GM19397 (cell line): ENCODE data around the gene SCUBE2.
"Not testable (repeated sequence)": the region's sequence is repeated elsewhere in the genome, so short reads cannot be mapped to it uniquely, and the experiment has no call there.

Experiments used
- ATAC-seq: cut with Tn5 transposase; IDR thresholded peaks from one replicate; pipeline ENCODE4 v1.9.1; 2021; ENCODE audit warnings: mild to moderate bottlenecking, moderate library complexity; ENCODE audit not compliant: unreplicated experiment

Gene SCUBE2

DNA sequence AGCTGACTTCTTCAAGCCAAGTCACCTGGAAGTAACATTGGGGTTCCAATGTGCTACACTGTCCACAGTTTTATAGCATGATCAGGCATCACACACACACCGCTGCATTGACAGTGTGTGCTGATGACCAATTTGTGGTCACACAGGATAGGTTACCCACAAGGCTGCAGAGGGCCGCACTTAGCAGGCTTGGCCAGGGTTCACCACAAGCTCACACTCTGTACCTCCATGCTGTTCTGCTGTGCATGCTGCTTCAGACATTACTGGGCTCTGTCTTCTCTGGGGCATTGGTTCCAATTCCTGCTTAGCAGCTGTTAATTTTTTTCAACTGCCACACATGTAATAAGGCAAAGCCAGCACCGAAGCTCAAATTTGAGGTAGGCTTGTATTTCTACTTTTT lies 76.6 kb downstream of the SCUBE2 start:
- no peak for ATAC-seq

DNA sequence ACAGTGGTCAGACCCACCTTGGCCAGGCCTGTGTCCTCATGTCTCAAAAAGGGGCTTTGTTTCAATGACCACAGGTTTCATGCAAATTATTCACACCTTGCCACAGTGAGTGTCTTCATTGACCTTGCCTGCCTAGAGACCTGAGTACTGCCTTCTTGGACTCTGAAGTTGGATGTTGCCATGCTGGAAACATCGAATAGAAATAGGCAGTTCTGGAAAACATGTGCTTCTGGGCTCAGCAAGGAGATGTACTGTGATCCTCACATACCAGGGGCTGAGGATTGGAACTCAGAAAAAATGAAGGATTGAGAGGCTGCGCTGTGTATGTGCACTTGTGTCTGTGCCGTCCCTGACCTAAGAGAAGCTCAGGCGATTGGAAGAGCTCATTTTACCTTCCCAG lies 78.0 kb downstream of the SCUBE2 start:
- no peak for ATAC-seq

DNA sequence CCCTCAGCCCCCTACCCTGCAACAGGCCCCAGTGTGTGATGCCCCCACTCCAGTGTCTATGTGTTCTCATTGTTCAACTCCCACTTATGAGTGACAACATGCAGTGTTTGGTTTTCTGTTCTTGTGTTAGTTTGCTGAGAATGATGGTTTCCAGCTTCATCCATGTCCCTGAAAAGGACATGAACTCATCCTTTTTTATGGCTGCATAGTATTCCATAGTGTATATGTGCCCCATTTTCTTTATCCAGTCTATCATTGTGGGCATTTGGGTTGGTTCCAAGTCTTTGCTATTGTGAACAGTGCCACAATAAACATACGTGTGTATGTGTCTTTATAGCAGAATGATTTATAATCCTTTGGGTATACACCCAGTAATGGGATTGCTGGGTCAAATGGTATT lies 81.9 kb downstream of the SCUBE2 start:
- ATAC-seq = not testable (repeated sequence)

DNA sequence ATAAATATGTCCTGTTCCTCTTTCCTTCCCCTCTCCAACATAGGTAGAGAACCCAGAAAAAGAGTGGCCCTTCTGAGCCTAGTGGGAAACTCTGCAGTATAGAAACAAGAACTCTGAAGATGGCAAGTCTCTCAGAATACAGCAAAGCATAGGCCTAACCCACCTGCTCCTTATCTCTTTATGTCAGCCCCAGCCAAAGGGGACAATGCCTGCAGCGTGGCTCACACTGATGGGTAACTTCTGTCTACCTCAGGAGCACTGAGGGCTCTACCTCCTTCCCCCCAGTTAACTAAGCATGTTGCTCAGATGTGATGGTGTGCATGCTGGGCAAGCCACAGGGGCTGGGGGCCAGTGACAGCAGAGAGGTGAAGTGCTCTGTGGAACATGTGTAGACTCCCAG lies 82.7 kb downstream of the SCUBE2 start:
- no peak for ATAC-seq

DNA sequence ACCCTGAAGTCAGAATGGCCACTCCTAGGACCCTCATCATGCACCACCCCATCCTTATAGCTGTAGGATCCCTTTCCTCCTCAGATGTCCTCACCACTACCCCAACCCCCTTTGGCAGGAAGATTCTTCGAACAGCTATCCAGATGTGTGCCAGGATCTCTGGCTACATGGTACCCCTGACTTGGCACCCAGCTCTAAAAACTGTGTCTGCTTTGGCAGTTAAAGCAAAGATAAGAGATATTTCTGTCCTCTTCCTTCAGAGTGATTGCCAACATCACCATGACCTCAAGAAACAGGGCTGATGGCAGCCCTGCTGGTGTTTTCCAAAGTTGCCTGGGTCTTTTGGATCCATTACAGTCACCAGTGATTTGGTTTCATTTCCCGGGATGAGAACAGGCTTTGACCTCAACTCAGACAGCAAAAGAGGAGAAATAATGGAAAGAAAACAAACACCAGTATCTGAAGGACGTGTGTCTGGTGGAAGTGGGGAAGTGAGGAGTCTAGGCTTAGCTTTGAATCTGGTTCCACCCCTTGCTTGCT lies 83.3 kb downstream of the SCUBE2 start:
- ATAC-seq = no peak

DNA sequence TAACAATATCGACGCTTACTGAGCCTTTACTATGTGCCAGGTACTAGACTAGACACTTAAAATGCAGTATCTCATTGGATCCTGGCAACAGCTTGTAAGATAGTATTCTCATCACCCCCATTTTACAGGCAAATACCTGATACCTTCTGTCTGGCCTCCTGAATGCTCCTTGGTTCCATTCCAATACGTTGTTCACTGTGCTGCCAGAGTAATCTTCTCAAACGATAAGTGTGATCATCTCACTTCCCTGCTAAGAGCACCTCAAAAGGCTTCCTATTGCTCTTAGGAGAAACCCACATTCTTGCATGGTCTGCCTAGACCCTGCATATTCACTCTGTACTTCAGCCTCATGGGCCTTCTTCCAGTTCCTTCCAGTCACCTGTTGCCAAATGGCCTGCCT lies 86.3 kb downstream of the SCUBE2 start:
- ATAC-seq = no peak

DNA sequence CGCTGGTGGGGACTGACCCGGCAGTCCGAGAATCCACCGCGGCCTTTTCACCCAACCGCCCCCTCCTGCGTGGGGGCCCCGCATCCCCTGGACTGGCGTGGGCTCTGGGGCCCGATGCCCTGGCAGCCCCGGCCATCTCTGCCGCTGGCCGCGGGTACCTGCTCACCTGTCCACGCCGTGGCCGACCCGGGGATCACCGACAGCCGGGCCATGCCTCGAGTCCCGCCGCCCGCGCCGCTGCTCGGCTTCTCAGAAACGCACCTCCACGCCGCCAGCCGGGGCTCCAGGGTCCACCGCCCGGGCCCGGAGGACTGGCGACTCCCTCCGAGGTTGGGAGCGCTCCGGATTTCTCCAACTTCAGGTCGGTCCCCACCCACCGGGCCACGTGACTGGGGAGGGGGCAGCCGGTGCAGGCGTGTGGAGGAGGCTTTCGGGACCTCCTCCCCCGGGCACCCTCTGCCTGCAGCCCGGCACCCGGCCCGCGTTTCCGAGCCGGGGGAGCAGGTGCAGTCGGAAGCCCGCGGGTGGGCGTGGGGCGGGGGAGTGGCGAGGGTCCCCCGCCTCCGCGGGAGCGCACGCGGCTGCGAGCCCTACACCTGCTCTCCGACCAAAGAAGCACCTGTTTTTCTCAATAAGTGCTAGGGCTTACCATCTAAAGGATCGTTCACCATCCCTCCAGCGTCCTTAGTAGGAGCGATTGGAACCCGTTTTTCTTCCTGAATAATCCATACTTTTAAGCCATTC lies 87.0 kb downstream of the SCUBE2 start:
- ATAC-seq = no peak

DNA sequence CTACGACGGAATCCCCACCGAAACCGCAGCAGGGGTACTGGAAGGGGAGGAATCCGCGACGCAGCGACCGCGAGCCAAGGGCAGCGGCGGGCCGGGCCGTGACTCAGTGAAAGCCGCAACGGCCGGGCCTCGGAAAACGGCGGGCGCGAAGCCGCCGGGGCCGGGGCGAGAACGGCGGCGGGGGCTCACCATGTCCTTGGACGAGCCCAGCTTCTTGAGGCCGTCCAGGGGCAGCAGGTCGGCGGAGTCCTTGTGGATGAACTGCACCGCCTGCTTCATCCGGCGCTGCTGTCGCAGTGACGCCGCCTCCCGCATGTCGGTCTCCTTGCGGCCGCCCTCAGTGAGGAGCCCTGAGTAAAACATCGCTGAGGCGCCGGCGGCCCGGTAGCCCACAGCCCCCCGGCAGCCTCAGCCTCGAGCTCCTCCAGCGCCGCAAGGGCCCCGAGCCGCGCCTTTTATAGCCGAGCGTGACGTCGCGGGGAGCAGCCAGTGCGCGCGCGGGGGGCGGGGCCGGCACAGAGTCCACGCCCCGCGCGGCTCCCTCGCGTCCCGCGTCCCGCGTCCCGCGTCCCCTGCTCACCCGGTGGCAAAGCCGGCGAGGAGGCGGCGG lies 87.7 kb downstream of the SCUBE2 start, which contains the start of gene NRIP3:
Gene NRIP3, minus strand, starts transcription at position 429 of the 610 bp plus-strand sequence. Its CDS starts 66 bp downstream, at position 363.
- ATAC-seq = no peak

DNA sequence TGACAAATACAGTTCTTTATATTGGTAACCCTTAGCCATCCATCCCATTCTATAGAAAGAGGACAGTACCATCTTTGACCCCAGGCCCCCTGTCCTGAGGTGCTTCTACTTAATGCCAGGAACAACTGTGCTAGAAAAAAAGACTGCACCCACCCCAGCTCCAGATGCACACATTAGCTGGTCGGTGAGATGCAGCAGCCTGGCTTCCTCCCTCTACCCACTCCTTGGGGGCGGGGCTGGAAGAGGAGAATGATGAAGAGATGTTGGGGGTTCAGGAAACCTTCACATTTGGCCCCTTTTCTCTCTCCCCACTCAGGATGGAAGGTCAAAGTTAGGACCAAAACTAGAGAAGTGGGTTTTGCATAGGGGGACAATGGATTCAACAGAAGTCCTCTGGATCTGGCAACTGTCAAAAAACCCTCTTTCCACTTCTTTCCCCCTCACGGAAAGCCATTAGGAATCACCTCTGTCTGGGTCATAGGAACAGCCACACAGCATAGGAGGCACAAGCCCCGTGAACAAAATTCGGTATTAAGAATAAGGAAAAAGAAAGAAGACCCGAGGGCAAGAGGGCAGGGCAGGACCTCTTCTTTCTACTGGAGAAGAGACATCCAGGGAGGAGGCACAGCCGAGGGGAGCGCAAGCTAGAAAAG lies 88.4 kb downstream of the SCUBE2 start:
- ATAC-seq = no peak

DNA sequence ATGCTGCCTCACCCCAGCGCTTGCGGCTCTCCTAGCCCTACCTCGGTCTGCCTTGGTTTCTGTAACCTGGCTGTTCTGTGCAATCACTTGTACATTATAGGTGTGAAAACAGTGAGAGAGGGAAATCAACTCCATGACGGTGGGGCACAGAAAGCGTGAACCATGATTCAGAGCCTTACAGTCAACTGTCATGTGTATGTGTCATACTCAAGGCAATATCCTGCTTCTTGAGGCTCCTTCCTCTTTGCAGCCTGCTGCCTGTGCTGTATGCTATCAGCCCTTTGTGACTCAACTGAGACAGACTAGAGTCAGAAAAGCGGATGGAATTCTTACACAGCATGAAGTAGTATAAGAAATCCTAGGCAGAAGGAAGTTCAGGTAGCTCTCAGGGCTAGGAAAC lies 89.7 kb downstream of the SCUBE2 start:
- ATAC-seq = no peak

DNA sequence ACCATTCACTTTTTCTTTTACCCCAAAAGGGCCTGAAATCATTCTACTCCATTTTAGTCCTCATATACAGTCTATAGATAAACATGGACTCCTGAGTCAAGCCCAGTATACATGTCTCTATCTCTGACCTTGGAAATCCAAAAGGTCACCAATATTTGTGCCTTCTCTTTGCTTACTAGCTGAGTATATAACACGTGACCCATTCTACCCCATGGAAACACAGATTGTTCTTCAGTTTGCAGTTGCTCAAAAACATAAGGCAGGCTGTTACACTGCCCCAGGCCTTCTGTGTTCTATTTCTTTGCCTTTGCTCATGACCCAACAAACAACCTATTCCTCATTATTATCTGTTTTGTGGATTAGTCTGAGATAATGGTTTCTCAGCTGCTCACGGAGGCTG lies 93.4 kb downstream of the SCUBE2 start:
- no peak for ATAC-seq

DNA sequence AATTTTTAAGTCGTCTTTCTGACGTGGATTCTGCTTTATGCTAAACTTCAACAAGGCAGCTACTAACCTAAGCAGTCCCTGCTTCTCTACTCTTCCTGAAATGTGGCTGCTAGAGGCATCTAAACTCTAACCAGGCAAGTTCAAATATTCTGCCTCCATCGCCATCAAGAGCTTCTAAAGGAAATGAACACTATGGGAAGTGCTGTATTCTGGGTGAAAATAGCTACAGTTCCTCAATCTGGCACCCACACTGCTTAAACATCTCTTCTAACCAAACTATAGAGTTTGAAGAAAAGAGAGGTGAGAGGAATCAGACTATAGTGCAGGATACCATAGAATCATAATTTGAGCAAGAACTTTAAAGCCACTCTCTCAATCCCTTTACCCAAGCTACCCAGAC lies 93.9 kb downstream of the SCUBE2 start:
- no peak for ATAC-seq

DNA sequence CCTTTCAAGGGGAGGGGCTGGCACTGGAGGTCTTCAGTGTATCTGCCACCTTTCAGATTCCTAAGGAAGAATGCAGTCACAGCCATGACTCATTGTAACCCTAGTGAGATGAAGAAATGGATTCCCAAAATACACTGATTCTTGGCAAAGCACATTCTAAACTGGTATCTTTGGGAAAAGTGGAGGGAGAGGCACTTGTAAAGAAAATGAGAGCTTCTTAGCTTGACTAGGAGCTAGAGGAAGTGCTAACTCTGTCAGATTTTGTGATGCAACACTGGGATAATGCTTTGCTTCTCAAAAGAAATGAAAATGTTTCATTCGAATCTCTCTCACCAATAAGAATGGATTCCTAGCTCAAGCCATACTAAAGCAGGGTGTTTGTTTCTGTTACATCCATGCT lies 101.9 kb downstream of the SCUBE2 start:
- ATAC-seq = no peak

DNA sequence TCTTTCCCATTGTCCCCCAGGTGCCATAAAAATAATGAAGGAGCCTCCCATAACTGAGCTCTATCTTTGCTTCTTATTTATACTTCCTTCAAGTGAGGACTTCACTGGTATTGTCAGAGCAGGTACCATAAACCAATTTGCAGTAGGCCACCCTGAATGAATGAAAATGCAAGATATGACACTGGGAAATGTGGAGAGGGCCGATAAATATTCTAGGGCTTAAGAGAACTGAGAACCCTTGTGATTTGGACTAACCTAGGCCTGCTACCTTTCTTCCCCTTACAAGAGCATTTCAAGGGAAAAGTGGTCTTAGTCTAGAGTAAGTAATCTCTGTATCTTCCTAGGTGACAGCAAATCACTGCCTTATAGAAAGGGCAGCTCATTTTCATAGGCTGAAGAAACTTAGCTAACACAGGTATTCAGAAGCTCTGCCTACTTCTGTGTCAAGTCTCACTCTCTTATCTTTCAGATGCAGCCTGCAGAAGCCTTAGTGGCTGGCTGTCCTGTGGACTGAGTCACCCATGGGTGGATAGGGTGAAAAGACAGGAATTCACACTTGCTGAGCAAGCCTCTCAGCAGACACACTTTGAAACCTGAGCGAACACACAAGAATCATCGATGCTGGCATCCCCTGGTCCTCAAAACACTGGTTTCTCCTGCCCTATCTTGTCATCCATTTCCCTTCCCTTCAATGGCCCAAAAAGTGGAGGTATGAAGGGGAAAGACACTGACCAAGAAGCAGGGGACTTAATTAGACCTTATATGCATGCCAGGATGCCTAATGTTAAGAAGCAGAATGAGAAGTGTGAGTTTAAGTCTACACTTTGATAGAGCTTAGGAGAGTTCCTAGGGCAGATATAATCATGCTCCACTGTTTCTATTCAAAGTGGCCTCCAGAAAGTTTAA lies 102.8 kb downstream of the SCUBE2 start:
- ATAC-seq = no peak

DNA sequence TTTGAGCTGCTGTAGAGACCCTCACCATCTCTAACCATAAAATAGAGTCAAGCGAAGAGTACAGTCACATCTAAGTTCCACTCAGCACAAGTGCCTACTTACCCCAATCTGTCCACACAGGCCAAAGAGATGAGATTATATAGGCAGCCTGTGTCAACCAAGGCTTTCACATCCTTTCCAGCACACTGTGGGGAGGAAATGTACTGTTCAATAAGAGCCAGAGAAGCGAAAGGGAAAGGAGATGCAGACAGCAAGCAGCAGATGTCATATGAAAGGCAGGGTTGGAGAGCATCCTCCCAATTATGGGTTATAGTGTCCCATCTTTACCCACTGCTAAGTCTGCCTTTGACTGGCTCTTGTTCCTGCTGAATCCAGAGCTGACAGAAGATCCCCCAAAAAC lies 104.0 kb downstream of the SCUBE2 start:
- no peak for ATAC-seq

DNA sequence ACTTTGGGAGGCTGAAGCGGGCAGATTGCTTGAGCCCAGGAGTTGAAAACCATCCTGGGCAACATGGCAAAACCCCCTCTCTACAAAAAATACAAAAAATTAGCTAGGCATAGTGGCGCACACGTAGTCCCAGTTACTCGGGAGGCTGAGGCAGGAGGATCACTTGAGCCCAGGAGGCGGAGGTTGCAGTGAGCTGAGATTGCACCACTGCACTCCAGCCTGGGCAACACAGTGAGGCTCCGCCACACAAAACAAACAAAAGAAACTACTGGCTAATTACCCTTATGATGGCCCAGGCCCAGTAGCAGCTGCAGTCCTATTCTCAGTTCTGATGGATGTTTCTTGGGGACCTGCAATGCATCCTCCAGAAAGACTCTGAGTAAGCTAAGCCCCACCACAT lies 104.6 kb downstream of the SCUBE2 start:
- ATAC-seq = not testable (repeated sequence)

DNA sequence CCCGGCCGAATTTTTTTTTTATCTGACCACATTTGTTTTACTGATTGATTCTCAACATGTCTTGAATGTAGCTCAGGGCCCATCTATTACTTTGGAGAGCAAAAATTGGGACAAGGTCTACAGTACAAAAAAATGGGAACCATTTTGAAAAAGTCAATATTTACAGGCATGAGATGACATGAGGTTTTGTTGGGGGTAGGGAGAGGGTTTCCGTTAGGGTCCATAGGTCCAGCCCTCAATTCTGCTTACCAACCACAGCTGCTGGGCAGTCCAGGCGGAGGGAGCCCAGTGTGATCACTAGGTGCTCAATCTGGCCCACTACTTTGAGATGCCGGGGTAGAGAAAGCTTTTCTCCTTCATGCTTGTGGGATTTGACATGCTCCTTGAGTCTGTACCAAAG lies 105.9 kb downstream of the SCUBE2 start:
- ATAC-seq = no peak

DNA sequence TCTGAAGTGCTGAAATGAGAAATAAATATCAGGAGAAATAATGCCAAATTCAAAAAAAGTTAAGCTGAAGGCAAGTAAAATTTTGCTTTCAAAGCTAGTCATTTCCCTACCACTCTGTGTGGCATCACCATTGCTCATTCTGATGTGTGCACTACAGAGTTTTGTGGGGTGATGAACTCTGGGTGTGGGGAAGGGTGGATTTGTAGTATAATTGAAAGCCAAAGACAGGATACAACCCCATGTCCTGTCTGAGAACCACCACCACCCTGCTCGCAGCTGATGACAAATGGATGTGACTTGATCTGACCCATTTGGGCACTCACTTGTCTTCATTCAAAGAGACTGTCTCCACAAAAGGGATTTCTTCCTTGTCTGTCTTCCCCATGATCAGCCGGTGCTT lies 107.8 kb downstream of the SCUBE2 start:
- ATAC-seq = no peak

DNA sequence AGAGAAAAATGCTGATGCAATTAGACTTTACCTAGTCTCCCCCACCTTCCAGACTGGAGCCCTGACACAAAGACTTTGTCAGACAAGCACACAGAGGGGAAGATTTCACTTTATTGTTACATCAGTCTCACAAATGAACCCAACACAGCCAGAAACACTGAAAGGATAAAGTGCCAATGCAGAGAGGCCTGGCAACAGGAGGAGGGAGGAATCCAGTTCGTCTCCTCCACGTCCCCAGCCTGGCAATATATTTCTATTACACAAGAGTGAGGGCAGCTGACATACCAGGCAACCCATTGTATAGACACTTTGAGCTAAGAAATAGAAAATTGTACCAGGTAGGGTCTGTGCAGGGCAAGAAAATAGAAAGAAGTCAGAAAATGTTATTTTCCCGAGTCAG lies 110.9 kb downstream of the SCUBE2 start:
- ATAC-seq = no peak

DNA sequence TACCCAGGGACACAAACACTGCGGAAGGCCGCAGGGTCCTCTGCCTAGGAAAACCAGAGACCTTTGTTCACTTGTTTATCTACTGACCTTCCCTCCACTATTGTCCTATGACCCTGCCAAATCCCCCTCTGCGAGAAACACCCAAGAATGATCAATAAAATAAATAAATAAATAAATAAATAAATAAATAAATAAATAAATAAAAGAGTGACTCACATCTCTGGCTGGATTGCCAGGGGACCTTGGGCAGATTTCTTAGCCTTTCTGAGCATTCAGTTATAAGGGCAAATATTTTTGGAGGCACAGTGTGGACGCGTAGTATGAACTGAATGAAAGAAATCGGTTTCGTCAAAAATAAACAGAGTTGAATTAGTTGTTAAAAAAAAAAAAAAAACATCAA lies 112.0 kb downstream of the SCUBE2 start:
- not testable (repeated sequence) for ATAC-seq

DNA sequence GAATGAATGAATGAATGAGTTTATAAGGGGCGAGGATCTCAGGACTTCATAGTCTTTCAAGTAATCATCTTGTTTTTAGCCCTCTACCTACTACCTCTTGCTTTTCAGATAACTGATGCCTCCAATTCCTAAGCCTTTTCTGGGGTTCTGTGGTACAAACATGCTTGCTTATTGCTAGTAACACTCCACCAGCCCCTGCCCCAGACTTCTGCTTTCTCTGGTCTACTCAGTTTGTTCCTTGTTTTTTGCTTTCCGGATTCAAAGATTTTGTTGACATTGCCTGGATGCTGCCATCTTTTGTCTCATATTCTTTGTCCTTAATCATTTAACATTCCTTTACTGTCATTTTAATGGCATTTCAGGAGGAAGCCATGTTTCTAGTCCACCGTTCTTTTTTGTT lies 118.3 kb downstream of the SCUBE2 start:
- no peak for ATAC-seq
